Stimulated activated CD4-positive, alpha-beta T cell treated with anti-CD3 and anti-CD28 coated beads, Interleukin-4, amount 100 ng/mL, for 24 hours (primary cell): Measurements from ENCODE around the gene PTGIS.

Experiments used
- DNase-seq: peaks from one replicate; pipeline ENCODE4 v3.0.0-alpha.2; 2020

PTGIS gene

GRCh38 chr20:49523767-49524360 is 44.1 kb downstream of the PTGIS start:
- DNase-seq: no peak

DNA sequence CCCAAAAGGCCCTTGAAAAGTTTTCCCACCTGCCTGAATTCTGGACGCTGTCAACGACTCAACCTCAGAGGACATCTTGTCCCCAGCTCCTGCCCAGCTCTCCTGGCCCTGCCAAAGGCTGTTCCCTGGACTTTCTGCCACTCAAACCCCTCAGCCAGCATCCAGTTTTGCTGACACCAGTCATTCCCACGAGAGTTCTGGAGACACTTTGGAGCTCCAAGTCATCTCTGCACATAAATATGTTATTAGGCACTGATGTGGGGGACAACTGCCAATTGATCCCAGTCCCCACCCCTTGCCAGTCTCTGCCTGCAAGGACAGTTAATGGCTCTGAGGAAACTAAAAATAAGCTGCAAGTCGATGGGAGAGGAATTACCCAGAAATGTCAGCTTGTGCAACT is 46.6 kb downstream of the PTGIS start:
- no peak for DNase-seq

GRCh38 chr20:49519777-49520359 is 48.1 kb downstream of the PTGIS start:
- no peak for DNase-seq

DNA sequence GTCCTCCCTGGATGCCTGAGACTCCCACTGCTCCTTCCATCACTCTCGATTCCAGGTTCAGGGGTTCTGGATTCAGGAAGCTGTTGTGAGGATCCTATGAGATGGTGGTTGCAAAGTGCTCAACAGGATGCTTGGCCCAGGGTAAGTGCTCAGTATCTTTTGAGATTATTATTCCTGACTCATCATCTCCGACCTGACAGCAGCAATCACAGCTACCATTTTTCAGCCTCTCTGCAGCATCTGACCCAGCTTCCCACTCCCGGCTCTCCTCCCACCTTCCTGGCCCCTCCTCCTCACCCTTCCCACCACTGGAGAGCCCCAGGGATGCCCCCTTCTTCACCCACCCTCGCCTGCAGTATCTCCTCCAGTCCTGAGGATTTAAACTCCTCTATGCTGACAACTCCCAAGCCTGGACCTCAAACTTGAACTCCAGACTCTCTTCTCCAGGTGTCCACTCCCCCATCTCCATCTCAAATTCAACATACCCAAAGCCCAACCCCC is 48.7 kb downstream of the PTGIS start:
- no peak for DNase-seq

DNA sequence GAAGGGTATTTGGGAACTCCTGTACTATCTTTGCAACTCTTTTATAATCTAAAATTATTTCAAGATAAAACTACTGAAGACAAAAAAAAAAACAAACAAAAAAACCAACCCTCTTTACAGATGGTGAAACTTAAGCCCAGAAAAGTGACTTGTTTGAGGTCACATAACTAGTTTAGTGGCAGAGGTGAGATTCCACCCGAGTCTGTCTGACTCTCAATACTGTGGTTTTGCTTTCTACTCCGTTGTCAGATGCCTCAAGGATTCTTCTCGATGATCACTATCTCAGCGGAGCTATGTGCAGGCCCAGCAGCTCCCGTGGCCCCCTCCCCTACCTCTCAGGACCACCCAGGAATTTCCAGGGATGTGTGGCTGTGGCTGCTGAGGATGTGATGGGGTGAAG is 49.4 kb downstream of the PTGIS start:
- DNase-seq: no peak

DNA sequence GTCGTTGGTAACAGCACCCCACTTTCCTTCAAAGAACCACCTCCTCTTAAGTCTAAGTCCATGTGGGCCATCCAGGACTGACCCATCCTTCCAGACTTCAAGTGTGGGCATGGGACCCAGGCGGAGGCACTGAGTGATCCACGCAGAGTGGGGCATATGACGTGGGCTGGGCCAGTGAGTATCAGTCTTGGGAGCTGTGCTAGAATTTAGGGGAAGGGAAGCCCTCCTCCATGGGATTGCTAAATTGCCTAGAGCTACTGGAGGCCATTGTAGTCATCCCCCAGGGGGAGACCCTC is 50.2 kb downstream of the PTGIS start:
- DNase-seq: no peak

DNA sequence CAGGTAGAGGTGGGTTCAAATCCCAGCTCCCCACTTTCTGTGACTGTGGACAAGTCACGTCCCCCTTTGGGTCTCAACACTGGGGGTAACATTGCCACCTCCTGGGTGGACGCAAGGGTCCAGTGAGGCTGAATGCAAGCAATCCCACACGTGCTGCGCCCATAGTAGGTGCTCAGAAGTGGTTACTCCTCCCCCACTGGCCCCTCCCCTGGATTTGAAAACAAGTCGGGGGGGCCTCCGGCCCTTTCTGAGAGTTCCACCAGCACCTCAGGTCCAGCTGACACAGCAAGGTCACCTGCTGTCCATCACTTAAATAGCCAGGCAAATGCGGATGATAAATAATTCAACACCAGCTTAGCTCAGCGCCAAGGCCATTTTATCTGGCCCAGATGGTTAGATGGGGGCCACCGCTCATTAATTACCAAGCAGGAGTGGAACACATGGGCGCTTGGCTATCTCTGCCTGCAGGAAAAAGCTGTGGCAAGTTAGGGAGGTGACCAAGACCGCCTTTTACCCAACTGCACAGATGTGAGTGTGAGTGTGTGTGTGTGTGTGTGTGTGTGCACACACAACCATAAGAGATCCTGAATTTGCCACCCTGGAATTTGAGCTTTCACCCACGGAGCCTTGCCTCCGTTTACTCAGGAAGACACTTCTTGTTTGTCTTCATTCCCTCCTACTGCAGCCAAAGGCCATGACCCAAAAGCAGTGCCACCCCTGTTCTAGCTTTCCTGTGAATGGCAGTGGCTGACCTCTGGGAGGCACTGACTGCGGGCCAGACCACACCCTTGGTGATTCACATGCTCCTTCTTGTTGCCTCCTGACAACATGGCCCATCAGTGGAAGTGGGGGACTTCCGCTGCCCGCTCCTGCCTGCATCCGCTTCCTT is 50.8 kb downstream of the PTGIS start:
- DNase-seq: no peak

DNA sequence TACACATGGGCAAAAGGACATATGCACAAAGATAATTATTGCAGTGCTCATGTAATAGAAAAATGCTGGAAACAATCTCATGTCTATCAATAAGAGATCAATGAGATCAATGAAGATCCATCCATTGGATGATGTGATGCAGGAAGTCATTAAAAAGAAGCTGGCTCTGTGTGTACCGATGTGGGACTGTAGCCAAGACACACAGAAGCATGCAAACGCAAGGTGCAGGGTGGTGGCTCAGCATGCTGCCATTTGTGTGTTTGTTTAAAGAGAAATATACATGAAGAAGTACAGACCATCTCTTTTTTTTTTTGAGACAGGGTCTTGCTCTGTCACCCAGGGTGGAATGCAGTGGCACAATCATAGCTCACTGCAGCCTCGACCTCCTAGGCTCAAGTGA is 52.4 kb downstream of the PTGIS start:
- DNase-seq: no peak

DNA sequence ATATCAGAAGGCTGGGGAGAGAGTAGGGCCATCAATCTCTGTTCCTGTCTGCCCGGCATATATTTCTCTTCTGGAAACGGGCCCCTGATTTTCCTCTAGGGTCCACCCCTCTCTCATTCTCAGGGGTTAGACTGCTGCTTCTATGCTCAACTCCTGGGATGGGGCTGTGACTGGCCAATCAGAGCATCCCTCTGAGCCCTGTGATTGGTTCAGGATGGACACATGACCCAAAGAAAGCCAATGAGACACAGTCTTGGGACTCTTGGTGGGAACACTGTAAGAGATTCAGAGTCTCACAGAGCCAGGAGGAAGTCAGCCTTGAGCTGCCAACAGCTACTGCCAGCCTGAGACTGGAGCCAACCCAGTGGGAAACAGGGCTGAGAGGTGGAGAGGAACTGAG is 54.4 kb downstream of the PTGIS start:
- DNase-seq: no peak

DNA sequence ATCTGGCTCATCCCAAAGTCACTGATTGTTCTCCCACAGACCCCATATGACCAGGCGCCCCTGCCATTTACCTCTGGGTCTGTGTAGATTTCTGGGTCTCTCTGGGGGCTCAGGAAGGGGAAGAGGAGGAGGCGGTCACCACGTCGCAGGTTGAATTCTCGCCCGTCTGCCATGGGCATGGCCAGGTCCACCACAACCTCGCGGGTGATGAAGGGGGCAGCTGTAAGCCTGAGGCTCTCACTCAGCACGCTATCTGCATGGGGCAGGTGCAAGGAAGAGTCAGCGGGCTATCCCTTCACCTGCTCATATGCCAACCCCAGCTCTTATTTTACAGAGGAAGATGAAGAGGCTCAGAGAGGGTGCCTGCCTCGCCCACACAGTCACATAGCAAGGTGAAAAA is 54.9 kb downstream of the PTGIS start:
- DNase-seq: no peak

DNA sequence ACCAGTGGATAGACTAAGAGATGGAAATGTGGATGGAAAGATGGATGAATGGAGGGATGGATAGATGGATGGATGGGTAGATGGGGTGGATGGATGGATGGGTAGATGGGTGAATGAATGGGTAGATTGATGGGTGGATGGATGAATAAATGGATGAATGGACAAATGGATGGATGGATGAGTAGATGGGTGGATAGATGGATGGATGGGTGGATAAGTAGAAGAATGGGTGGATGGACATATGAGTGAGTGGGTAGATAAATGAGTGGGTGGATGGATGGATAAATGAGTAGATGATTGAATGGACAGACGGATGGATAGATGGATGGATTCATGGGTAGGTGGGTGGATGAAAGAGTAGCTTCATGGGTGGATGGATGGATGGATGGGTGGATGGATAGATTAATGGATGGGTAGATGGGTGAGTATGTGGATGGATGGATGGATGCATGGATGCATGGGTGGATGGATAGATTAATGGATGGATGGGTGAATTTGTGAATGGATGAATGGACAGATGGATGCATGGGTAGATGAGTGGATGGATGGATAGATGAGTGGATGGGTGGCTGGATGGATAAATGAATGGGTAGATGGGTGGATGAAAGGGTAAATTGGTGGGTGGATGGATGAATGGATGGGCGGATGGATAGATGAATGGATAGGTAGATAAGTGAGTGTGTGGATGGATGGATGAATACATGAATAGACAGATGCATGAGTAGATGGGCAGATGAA is 56.0 kb downstream of the PTGIS start:
- DNase-seq: no peak

DNA sequence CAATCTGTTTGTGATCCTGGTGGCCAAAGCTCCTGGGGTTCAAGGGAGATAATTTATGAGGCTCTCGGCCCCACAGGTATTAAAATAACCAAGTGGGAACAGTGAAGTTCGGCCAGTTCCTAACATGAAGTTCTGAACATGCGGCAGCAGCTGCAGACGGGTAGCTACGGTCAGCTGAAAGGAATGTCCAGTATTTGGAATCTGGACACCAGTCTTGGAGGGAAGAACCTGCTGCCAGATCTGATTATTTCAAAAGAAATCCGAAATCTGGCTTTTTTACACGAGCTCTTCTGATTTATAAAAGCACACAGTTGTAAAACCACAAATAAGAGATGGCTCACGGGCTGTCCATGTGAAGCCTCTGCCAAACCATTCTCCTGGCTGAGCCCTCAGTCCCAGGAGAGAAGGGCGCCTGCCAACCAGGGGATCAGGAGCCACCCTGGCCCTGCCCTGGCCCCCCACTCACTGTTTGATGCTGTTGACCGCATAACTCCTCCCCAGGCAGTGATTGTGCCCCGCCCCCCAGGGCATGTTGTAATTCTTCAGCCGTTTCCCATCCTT is 57.3 kb downstream of the PTGIS start:
- no peak for DNase-seq

- DNase-seq: no peak
These were observed 59.3 kb downstream of the PTGIS start for GRCh38 chr20:49508435-49509199.

- DNase-seq: no peak
These were observed 60.0 kb downstream of the PTGIS start for GRCh38 chr20:49507741-49508434.

GRCh38 chr20:49505518-49505917 is 62.4 kb downstream of the PTGIS start:
- no peak for DNase-seq

- no peak for DNase-seq
These were observed 64.8 kb downstream of the PTGIS start for GRCh38 chr20:49503176-49503575.

GRCh38 chr20:49501917-49502316 is 66.0 kb downstream of the PTGIS start:
- DNase-seq: no peak

GRCh38 chr20:49497398-49497669 is 70.6 kb downstream of the PTGIS start:
- DNase-seq: no peak

GRCh38 chr20:49496553-49497397 is 71.2 kb downstream of the PTGIS start:
- DNase-seq: no peak

DNA sequence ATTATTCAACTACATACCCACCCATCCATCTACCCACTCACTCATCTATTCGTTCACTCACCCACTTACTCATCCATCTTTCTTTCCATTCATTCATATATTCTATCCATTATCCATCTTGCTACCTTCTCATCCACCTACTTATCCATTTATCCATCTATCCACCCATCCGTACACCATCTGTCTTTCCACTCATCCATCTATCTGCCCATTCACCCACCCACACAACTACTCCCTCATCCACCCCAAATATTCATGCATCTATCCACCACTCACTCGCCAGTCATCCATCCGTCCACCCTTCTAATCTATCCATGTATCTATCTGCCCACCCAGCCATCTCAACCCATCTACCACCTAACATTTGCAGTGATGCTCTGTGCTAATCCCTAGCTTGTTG is 71.9 kb downstream of the PTGIS start:
- DNase-seq: no peak

DNA sequence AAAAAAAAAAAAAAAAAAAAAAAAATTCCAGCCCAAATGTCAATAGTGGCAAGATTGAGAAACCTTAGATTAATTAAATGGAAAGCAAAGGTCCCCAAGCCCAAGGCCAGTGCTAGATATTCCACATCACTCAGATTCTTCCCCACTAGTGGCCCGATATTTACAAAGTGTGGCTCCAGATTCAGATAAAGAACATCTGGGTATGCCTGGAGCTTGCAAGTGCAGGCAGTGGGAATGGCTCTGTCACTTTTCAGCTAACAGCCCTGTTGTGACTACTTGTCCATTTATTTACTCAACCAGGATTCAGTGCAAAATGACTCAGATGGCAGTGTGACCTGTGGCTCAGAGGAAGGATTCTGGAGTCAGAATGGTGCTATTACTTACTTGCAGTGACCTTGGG is 77.2 kb downstream of the PTGIS start:
- DNase-seq: no peak
